ENCODE measurements around the gene BMPER. TPM values are rescaled to one million over a fixed set of nuclear protein-coding genes. Genes with fewer than 3 reads are reported as not detected.

The BMPER gene
- total RNA-seq, 1 donor from 2014 or later = 0.40 TPM

DNA sequence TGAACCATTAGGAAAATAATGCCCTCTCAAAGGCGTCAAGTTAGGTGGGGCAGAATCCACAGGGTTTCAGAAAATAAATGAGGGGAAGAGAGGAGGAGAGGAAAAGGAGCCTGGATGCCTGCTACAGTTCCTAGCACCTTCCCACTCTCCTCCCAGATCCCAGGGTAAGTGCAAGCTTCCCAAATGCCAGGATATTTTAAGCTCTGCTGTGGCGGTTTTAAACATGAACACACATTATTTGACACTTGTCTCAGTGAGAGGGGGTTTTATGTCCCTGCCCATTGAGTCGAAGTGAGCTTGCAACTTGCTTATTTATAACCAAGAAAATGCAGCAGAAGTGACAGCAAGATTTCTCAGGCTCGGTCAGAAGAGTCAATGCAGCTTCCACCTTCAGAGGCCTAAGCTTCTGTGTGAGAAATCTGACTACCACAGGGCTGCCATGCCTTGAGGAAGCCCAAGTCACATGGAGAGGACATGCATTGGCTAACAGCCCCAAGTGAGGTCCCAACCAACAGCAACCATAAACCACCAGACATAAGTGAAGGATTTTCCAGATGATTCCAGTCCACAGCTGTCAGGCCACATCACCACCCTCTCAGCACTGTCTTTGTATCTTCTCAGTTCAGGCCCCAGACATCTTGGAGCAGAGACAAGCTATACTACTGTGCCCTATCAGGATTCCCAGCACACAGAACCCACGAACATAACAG is 17.9 kb upstream of the BMPER start:
- DNase-seq (ENCODE audit: low read depth in 2 of 2) = no peak

DNA sequence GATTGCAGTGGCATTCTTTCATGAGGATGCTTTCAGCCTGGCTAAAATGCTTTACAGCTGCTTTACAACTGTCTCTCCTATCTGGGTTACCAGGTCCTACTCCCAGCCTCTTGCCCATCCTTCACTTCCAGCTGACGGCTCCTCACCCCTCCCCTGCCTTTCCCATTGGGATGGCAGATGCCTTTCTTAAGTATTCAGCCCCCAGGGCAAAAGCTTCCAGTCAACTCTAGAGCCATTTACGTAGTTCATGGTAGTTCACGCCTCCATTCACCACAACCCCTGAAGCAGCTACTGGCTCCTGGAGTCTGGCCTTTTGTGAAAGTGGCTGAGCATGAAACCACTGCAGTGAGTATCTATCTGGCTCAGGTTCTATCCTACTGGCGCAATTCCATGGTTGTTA is 17.2 kb upstream of the BMPER start:
- DNase-seq (ENCODE audit: low read depth in 2 of 2) = no peak

DNA sequence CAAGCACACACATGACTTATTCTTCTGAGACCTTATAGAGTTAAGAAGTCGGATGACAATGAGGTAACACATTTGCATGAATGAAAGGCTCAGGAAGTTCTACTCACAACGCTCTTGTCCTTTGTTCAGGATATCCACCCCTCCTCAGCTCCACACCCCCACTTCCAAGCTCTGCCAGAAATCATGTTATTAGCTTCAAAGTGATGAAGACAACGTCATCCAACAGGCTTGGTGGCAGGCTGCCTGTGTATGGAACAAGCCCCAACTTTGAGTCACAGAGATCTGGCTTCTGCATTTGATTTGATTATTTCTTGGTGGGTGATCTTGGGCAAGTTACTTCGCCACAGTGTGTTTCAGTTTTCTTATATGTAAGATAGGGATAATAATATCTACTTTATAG is 12.4 kb upstream of the BMPER start:
- DNase-seq (ENCODE audit: low read depth in 2 of 2) = no peak

DNA sequence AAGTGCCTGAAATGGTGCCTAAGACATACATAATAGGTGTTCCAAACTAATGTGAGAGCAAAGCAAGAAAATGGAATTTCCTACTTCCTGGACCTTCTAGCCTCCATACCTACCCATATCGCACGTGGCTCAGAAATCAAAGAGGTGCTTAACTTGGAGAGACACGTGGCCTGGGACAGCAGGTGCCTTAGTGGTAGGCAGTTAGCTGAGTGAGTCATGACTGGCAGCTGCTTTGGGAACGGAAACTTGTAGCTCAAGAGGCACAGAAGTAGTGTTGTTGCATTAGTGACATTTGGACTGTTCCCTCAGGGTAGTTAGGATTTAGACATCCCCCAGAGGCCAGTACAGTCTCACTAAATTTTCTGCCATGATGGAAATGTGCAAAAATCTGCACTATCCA is 12.0 kb upstream of the BMPER start:
- DNase-seq (ENCODE audit: low read depth in 2 of 2) = no peak

DNA sequence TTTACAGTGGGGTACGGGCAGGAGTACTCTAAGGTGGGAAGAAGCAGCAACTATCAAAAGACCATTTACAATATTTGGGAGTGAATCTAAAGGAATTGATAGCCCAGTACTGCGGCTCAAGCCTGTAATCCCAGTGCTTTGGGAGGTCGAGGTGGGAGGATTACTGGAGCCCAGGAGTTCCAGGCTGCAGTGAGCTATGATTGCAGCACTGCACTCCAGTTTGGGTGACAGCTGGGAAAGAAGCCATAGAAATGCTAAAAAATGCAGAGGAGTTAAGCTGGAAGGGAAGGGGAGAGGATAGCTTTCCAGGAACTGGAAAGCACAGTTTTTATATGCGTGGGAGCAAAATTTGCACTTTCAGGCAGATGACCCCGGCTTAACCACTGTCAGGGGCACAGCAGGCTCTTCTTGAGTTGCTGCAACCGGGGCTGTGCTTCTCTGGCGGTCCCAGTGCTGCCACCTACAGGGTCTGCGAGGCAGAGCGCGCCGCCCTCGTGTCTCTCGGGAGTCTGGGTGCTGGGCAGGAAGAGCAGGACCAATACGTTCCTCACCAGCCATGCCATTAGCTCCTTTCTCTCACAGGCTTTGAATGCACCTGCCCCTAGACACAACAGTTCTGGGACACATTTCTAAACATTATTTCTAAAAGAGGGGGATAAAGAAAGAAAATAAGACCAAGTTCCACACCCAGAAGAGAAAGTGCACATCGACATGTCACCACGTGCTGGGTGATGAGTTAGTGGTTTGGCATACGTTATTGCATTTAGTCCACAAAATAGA is 10.1 kb upstream of the BMPER start:
- peak; percentile 75 to 84 for DNase-seq (ENCODE audit: low read depth in 2 of 2)

- DNase-seq (ENCODE audit: low read depth in 2 of 2) = no peak
Observed at GRCh38 chr7:33900501-33900900, 4.8 kb upstream of the BMPER start.

DNA sequence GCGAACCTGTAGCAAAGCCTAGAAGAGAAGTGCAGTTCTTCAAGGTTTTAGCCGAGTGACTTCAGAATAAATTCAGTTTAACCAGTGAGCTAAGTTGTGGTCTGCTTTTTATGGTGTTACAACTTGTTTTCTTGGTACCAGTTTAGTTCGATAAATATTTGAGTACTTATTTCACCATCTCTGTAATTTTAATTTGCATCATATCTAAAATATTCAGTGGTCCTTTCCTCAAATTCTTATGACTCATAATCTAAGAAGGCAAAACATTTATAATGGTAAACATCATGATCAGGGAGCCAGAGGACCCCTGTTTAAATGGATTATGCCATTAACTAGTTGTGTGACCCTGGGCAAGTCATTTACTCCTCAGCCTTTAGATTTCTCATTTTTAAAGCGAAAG is 4.1 kb upstream of the BMPER start:
- DNase-seq (ENCODE audit: low read depth in 2 of 2) = no peak

DNA sequence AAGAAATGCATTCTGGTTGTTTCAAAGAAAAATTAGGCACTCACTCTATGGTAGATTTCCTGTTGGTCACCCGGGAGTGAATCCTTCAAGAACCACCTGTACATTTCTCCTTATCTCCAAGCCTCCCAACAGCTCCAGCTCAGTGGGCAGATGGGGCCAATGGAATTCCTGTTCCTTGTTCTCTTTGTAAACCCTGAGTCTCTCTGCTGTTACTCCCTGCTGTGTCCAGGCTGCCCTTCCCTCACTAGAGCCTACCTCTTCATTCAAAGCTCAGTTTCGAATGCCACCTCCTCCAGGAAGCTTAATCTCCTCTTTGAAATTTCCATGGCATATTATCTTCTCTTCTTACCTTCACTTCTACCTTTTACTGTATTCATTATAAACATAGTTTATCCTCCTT is 3.5 kb upstream of the BMPER start:
- DNase-seq (ENCODE audit: low read depth in 2 of 2) = no peak

GRCh38 chr7:33902746-33903145 is 2.6 kb upstream of the BMPER start:
- DNase-seq (ENCODE audit: low read depth in 2 of 2) = no peak

DNA sequence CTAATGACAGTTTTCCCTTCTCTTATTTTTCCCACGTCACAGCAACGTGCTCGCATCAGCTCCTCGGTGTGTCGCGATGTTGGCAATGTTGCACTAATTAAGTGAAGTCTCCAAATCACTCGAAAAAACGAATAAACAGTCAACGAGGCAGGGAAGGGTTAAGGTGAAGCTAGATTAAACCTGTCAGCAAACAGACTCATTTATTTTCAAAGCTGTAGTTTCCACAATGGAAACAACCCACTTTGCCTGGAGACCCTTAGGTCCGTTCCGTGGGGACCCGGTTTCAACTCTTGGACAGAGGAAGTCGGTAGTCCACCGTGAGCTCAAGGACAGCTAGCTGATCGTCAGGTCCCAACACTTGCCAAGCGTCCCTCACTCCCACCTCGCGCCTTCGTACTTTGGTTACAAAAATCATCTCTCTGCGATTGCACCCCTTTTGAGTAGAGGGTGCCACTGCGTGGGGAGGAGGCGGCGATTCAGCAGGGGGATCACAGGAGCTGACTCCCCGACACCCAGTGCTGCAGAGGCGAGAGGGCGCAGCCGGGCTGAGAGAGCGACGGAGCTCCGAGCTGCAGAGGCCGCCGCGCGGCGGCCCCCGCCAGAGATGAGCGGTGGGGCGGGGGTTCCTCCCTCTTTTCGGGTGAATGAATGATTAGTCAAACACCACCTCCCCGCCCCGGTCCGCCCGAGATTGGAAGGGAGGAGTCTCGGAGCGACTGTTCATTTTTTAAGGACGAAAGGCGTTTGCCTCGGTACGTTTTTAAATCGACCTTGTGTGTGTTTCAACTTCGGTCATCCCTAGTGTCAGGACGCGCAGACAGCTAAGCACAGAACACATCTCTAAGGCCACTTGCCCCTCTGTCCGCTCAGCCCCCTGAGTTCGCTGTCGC is 1.3 kb upstream of the BMPER start:
- DNase-seq (ENCODE audit: low read depth in 2 of 2) = peak; percentile 21 to 53

DNA sequence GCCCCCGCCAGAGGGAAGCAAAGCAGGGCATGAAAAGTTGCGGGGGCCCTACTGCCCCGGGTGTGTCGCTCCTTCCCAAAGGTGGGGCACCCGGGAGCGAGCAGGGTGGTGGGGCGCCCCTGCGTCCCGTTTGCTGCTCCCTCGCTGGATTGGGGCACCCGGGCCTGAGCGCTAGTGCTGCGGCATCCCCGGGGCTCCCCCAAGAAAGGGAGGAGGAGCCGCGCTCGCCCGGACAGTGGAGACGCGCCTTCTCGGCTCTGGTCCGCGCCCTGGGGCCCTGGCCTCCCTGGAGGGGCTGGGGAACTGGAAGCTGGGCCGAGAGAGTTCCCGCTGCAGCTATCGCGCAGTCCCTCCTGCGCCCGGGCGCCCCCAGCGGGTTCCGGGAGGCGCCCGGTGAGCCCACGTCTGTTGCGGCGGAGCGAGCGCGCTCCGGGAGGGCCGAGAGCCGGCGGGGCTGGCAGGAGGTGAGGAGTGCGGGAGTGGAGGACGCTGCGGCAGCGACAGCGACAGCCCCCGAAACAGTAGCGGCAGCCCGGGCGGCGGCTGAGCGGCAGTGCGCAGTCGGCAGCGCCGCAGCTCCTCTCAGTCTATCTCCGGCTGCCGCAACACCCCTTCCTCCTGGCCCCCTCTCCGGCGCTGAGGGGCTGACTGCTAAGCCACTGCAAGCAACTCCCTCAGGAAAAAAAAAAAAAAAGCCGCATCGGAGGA is 504 bp upstream of the BMPER start:
- peak; percentile 8 to 67 for DNase-seq (ENCODE audit: low read depth in 2 of 2)

- DNase-seq (ENCODE audit: low read depth in 2 of 2) = no peak
Observed at GRCh38 chr7:33906697-33907096, 1.4 kb downstream of the BMPER start.

DNA sequence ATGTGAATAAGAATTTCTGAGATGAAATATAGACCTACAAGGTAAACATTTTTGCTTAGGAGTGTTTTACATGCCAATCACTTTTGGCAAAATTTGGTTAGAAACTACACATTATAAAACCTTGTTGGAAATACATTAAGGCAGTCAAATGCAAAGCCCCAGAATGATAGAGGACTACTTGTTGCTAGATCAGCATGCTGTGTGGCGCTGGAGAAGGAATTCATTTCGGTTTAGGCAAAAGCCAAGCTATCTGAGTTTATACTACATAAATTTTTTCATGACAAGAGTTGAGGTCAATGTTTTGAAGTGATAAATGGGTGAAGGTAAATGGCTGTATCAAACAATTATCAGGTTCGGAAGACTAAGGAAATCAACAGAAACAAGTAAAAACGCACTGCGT is 2.3 kb downstream of the BMPER start:
- no peak for DNase-seq (ENCODE audit: low read depth in 2 of 2)

GRCh38 chr7:33909318-33909717 is 4.0 kb downstream of the BMPER start:
- no peak for DNase-seq (ENCODE audit: low read depth in 2 of 2)

GRCh38 chr7:33909755-33910154 is 4.4 kb downstream of the BMPER start:
- no peak for DNase-seq (ENCODE audit: low read depth in 2 of 2)

- no peak for DNase-seq (ENCODE audit: low read depth in 2 of 2)
Observed at GRCh38 chr7:33910756-33911155, 5.4 kb downstream of the BMPER start.

GRCh38 chr7:33916357-33917081 is 11.2 kb downstream of the BMPER start:
- DNase-seq (ENCODE audit: low read depth in 2 of 2) = no peak

- DNase-seq (ENCODE audit: low read depth in 2 of 2) = no peak
Observed at GRCh38 chr7:33917661-33918060, 12.3 kb downstream of the BMPER start.

DNA sequence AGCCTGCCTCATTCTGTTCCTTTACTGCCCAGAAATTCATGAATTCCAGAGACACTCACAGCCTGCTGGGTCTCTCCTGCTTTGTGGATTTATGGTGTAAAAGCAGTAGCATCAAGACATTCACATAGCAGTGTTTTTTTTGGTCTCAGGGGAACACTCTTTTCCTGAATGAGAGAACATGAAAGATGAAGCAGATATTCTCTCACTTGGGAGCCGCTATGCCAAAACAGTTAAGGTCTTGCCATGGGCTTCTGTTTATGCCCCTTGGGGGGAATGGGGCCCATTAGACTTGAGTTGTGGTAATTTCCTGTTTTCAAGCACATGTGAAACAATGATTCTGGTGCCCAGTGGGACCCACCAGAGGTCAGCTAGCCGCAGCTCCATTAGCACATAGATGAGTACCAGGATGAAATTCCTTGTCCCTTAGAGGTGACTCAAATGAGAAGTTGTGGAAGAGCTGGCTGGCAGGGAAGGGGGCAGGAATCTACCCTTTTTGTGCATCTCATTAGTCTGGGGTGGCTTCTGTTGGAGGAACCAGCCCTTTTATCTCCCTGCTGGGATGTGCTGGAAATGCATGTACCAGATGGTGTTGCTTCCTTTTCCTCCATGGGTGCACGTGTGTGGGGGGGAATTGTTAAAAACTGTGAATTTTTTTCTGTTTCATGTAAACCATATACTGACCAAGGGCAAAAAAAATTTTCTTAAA is 13.3 kb downstream of the BMPER start:
- no peak for DNase-seq (ENCODE audit: low read depth in 2 of 2)

DNA sequence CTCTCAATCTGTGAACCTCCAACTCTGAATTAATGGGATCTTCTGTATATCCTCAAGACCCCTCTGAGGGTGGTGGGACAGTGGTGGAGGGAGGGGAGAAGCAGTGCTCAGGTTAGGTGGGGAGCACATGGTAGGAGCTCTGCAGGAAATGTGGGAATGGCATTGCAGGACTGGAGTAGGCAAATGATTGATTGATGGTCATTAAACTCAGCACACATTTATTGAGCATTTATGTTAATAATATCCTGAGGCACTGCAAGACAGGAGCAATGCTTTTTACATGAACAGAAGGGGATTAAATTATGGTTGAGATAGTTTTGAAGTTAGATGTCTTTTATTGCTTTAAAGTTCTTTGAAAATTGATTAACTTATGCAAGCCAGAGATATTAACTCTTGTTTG is 14.1 kb downstream of the BMPER start:
- no peak for DNase-seq (ENCODE audit: low read depth in 2 of 2)

All from lung microvascular endothelial cell (primary cell).